Lower leg skin (tissue), 3 donors: ENCODE measurements around the gene KRTAP10-3.

Source experiments
- CTCF ChIP-seq, 3 donors: fragments of 450-650 bp; IDR thresholded peaks; one replicate each; pipeline ENCODE4 v1.5.1; 2016; ENCODE audit warnings: antibody characterized with exemption in 3 of 3, mild to moderate bottlenecking in 3 of 3, moderate library complexity in 2 of 3
- POLR2A ChIP-seq, 2 donors: fragments of 450-650 bp; IDR thresholded peaks; one replicate each; pipeline ENCODE4 v1.6.1; 2016 to 2017; ENCODE audit warnings: antibody characterized with exemption in 2 of 2, mild to moderate bottlenecking in 1 of 2, moderate library complexity in 1 of 2

GRCh38 chr21:44594406-44594916, 35.9 kb upstream of the KRTAP10-3 start:
- TF ChIP-seq POLR2A (IDR thresholded peaks at IDR 0.05), result no peak
- TF ChIP-seq CTCF (IDR thresholded peaks at IDR 0.05), result no peak
